ENCODE measurements around the gene WRAP53.

GRCh38 chr17:7684851-7685532 is 3.3 kb upstream of the WRAP53 start:
- TF ChIP-seq, protein P1, sequence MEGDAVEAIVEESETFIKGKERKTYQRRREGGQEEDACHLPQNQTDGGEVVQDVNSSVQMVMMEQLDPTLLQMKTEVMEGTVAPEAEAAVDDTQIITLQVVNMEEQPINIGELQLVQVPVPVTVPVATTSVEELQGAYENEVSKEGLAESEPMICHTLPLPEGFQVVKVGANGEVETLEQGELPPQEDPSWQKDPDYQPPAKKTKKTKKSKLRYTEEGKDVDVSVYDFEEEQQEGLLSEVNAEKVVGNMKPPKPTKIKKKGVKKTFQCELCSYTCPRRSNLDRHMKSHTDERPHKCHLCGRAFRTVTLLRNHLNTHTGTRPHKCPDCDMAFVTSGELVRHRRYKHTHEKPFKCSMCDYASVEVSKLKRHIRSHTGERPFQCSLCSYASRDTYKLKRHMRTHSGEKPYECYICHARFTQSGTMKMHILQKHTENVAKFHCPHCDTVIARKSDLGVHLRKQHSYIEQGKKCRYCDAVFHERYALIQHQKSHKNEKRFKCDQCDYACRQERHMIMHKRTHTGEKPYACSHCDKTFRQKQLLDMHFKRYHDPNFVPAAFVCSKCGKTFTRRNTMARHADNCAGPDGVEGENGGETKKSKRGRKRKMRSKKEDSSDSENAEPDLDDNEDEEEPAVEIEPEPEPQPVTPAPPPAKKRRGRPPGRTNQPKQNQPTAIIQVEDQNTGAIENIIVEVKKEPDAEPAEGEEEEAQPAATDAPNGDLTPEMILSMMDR (IDR thresholded peaks at IDR 0.05; ENCODE audit: insufficient read depth, low read length, poor library complexity, severe bottlenecking), result no peak
- TF ChIP-seq EZH2phosphoT487 (conservative IDR thresholded peaks at IDR 0.05; ENCODE audit: low read length), result no peak
